ENCODE measurements around the gene DLGAP1. TPM values are rescaled to one million over a fixed set of nuclear protein-coding genes. Genes with fewer than 3 reads are reported as not detected.

The DLGAP1 gene
- total and polyA plus RNA-seq, 2 of the 13 experiments (the other 11 are each of a cell fraction or from before 2014, with no cell fraction given), result 0.01 TPM; not detected in 1

- no peak for DNase-seq (ENCODE audit: low spot score)
- H3K4me3 ChIP-seq (replicated peaks in 1 of 3; ENCODE audit: insufficient read depth in 1 of 3, low read depth in 2 of 3, low read length in 3 of 3), result no peak overlapping the region
- no TSS peak for BruUV-seq (replicated peaks)
- CTCF ChIA-PET (ENCODE audit: low intra/inter-chr PET ratio, low total read pairs), result no interaction called here
- no peaks in the 10 kb centered on the region for H3K9me3 ChIP-seq (ENCODE audit: low read length)
- H3K79me2 ChIP-seq (ENCODE audit: insufficient read depth, low read length), result no peaks in the 10 kb centered on the region
- TF ChIP-seq ARHGAP35 (CRISPR knock-in tag; IDR thresholded peaks at IDR 0.05; ENCODE audit: borderline replicate concordance), result no peak
- no peak for TF ChIP-seq SIX4 (CRISPR knock-in tag; IDR thresholded peaks at IDR 0.05)
- no peak for TF ChIP-seq NFRKB (IDR thresholded peaks at IDR 0.05)
- TF ChIP-seq ZNF670 (CRISPR knock-in tag; IDR thresholded peaks at IDR 0.05; ENCODE audit: borderline replicate concordance), result no peak
- no peak for TF ChIP-seq SRSF1 (optimal IDR thresholded peaks at IDR 0.05; ENCODE audit: low read depth, low read length)
- TF ChIP-seq CEBPG (CRISPR knock-in tag; IDR thresholded peaks at IDR 0.05), result no peak
- no peak for TF ChIP-seq E2F1 (CRISPR knock-in tag; IDR thresholded peaks at IDR 0.05)
- TF ChIP-seq TBX2 (CRISPR knock-in tag; IDR thresholded peaks at IDR 0.05; ENCODE audit: borderline replicate concordance), result no peak
- TF ChIP-seq ZFP36L1 (CRISPR knock-in tag; IDR thresholded peaks at IDR 0.05), result no peak
- TF ChIP-seq ATF6 (CRISPR knock-in tag; conservative IDR thresholded peaks at IDR 0.05), result no peak
- no peak for TF ChIP-seq NFYC (CRISPR knock-in tag; IDR thresholded peaks at IDR 0.05)
- TF ChIP-seq, protein P1, sequence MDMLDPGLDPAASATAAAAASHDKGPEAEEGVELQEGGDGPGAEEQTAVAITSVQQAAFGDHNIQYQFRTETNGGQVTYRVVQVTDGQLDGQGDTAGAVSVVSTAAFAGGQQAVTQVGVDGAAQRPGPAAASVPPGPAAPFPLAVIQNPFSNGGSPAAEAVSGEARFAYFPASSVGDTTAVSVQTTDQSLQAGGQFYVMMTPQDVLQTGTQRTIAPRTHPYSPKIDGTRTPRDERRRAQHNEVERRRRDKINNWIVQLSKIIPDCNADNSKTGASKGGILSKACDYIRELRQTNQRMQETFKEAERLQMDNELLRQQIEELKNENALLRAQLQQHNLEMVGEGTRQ (IDR thresholded peaks at IDR 0.05; ENCODE audit: low read depth, low read length), result no peak
- TF ChIP-seq, protein P1 (CRISPR knock-in tag; IDR thresholded peaks at IDR 0.05; ENCODE audit: borderline replicate concordance), result no peak
- no peak for TF ChIP-seq MAFG (CRISPR knock-in tag; IDR thresholded peaks at IDR 0.05)
- TF ChIP-seq ZNF335 (CRISPR knock-in tag; IDR thresholded peaks at IDR 0.05), result no peak
- H2AFZ ChIP-seq (ENCODE audit: low read length), result no peak overlapping the region
- no peak overlapping the region for H3K9ac ChIP-seq (ENCODE audit: insufficient read depth, low read depth, low read length)
- H3K36me3 ChIP-seq (replicated peaks in 1 of 2; ENCODE audit: control insufficient read depth in 1 of 2, insufficient read depth in 2 of 2, low read length in 2 of 2), result no peaks in the 10 kb centered on the region
- no peaks in the 10 kb centered on the region for H4K20me1 ChIP-seq (ENCODE audit: insufficient read depth, low read length)
- H3K4me2 ChIP-seq (ENCODE audit: low read depth, low read length), result no peak overlapping the region
- no peaks in the 10 kb centered on the region for H3K4me1 ChIP-seq (ENCODE audit: insufficient read depth, low read length)
- in situ Hi-C loops (cut with HindIII; ENCODE audit: extremely low pct_ligation_motif_present, low pct_unique_long_range_greater_than_20kb) (no loop called here), intact Hi-C loops (cut with micrococcal nuclease; ENCODE audit: unreplicated experiment) (no loop called here)
- 0% methylated on average over 3 of the region's 3 CpGs for WGBS (ENCODE audit: low lambda C conversion rate)
- H3K27ac ChIP-seq (ENCODE audit: extremely low read length, insufficient read depth, low read length), result no peak overlapping the region
- no peak for FAIRE-seq
- POLR2A ChIA-PET, result no interaction called here
- no peak for ATAC-seq
- H3K27me3 ChIP-seq (ENCODE audit: control insufficient read depth in 1 of 2, insufficient read depth in 2 of 2, low read length in 2 of 2), result no peaks in the 10 kb centered on the region; a peak in 1 of 5 replicates
Observed at GRCh38 chr18:4285525-4285924, 169.6 kb downstream of the DLGAP1 start.

Data from HepG2 (cell line).